CD4-positive, alpha-beta T cell treated with Interleukin-12 subunit alpha and Interleukin-12 subunit beta, for 1 hour (primary cell): ENCODE data around the gene CDC16.
A peak's percentile ranks its signal among the peaks of the same experiment; 100 is the strongest.
"Not testable (repeated sequence)": the region's sequence is repeated elsewhere in the genome, so short reads cannot be mapped to it uniquely, and the experiment has no call there.

Source experiments
- DNase-seq: peaks from one replicate; pipeline ENCODE4 v3.0.0-alpha.2; 2020

The CDC16 gene

GRCh38 chr13:114228176-114228575, 6.5 kb upstream of the CDC16 start:
- DNase-seq, result no peak

- no peak for DNase-seq
Observed at GRCh38 chr13:114229506-114229905, 5.2 kb upstream of the CDC16 start.

- DNase-seq, result no peak
Observed at GRCh38 chr13:114230117-114230516, 4.6 kb upstream of the CDC16 start.

GRCh38 chr13:114230575-114230974, 4.1 kb upstream of the CDC16 start:
- DNase-seq, result no peak

GRCh38 chr13:114231886-114232285, 2.8 kb upstream of the CDC16 start:
- no peak for DNase-seq

- no peak for DNase-seq
Observed at GRCh38 chr13:114234266-114234644, 442 bp upstream of the CDC16 start.

- no peak for DNase-seq
Observed at GRCh38 chr13:114235697-114236096, 1.0 kb downstream of the CDC16 start.

- no peak for DNase-seq
Observed at GRCh38 chr13:114236227-114236626, 1.5 kb downstream of the CDC16 start.

- no peak for DNase-seq
Observed at GRCh38 chr13:114237415-114238112, 2.9 kb downstream of the CDC16 start.

- no peak for DNase-seq
Observed at GRCh38 chr13:114241918-114242317, 7.2 kb downstream of the CDC16 start.

GRCh38 chr13:114243971-114244370, 9.3 kb downstream of the CDC16 start:
- no peak for DNase-seq

- no peak for DNase-seq
Observed at GRCh38 chr13:114244637-114245036, 9.9 kb downstream of the CDC16 start.

GRCh38 chr13:114248011-114248410, 13.3 kb downstream of the CDC16 start:
- DNase-seq, result no peak

- no peak for DNase-seq
Observed at GRCh38 chr13:114249077-114249476, 14.4 kb downstream of the CDC16 start.

GRCh38 chr13:114251639-114252440, 17.1 kb downstream of the CDC16 start:
- not testable (repeated sequence) for DNase-seq

- DNase-seq, result no peak
Observed at GRCh38 chr13:114256547-114256946, 21.9 kb downstream of the CDC16 start.

- no peak for DNase-seq
Observed at GRCh38 chr13:114257014-114257413, 22.3 kb downstream of the CDC16 start.

- DNase-seq, result no peak
Observed at GRCh38 chr13:114258589-114258988, 23.9 kb downstream of the CDC16 start.

- DNase-seq, result no peak
Observed at GRCh38 chr13:114259374-114259773, 24.7 kb downstream of the CDC16 start.

- no peak for DNase-seq
Observed at GRCh38 chr13:114259974-114260373, 25.3 kb downstream of the CDC16 start.

GRCh38 chr13:114260814-114261213, 26.1 kb downstream of the CDC16 start:
- no peak for DNase-seq

- DNase-seq, result no peak
Observed at GRCh38 chr13:114261328-114261965, 26.8 kb downstream of the CDC16 start.

GRCh38 chr13:114263578-114263977, 28.9 kb downstream of the CDC16 start:
- DNase-seq, result peak; percentile 49

- not testable (repeated sequence) for DNase-seq
Observed at GRCh38 chr13:114264313-114264712, 29.6 kb downstream of the CDC16 start.
